Measurements from ENCODE around the gene TNFRSF14. TPM values are rescaled to one million over a fixed set of nuclear protein-coding genes. Genes with fewer than 3 reads are reported as not detected.
A peak's percentile ranks its signal among the peaks of the same experiment; 100 is the strongest.

TNFRSF14 gene
- total RNA-seq, 1 experiment from 2014 or later, result 25.5 TPM

DNA sequence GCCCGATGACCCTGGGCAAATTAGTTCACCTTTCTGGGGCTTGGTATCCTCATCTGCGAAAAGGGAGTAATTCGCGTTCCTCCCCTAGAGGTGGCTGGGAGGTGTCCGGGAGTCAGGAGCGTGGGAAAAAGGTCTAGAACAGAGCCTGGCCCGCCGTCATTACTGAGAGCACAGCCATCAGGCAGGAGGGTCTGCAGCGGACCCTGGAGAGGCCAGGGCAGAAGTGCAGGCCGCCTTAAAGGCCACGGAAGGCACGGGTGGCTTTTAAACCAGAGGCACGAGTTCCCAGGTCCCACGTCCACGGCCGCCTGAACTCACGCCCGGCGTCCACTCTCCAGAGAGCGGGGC is 30.6 kb upstream of the TNFRSF14 start:
- ChIA-PET CTCF (interaction anchor here (1.1 to 2.4 kb wide), 3 partner anchors 10 to 111 kb away, joined by 4 to 15 read pairs (median 5); no protein-coding TSS in a partner anchor), POLR2A (ENCODE audit: unreplicated experiment) (no interaction called here)
- Histone ChIP-seq H3K27me3 (ENCODE audit: low read length) (no peaks in the 10 kb centered on the region), H3F3A (ENCODE audit: low read length, unreplicated experiment) (no peaks in the 10 kb centered on the region), H3K4me2 (ENCODE audit: low read length) (peak overlapping the region; percentile 94), H4K20me1 (ENCODE audit: low read length) (peaks cover 43% of the 10 kb centered on the region), H3K36me3 (ENCODE audit: low read depth, low read length) (peaks cover 14% of the 10 kb centered on the region), H3K4me1 (ENCODE audit: insufficient read depth, low read length) (peaks cover 36% of the 10 kb centered on the region), H3K27ac (ENCODE audit: low read length) (peak overlapping the region; percentile 38), H3K9me2 (replicated peaks; ENCODE audit: low read length) (no peaks in the 10 kb centered on the region), H3K4me3 (ENCODE audit: low read length) (peak overlapping the region; percentile 93), H3K9me3 (ENCODE audit: low read length) (no peaks in the 10 kb centered on the region), H3K79me2 (ENCODE audit: low read length) (peaks cover 53% of the 10 kb centered on the region), H3K9ac (ENCODE audit: low read length) (peak overlapping the region; percentile 96), H2AFZ (ENCODE audit: low read length) (peak overlapping the region; percentile 64)
- intact Hi-C loops (cut with micrococcal nuclease), result no loop called here
- ATAC-seq (no peak), DNase-seq (peak; percentile 31)
- no peak for TF ChIP-seq EZH2 (IDR thresholded peaks at IDR 0.05; ENCODE audit: low read length, unreplicated experiment)
- no peak for TF ChIP-seq EZH2phosphoT487 (IDR thresholded peaks at IDR 0.05; ENCODE audit: borderline replicate concordance, low read length)
- 0 out of 2 replicates have a peak, but pooled peaks have one; percentile 11 for TF ChIP-seq CTCF (conservative IDR thresholded peaks at IDR 0.05; ENCODE audit: low read depth, low read length)
- no TSS peak for BruUV-seq (replicated peaks)

DNA sequence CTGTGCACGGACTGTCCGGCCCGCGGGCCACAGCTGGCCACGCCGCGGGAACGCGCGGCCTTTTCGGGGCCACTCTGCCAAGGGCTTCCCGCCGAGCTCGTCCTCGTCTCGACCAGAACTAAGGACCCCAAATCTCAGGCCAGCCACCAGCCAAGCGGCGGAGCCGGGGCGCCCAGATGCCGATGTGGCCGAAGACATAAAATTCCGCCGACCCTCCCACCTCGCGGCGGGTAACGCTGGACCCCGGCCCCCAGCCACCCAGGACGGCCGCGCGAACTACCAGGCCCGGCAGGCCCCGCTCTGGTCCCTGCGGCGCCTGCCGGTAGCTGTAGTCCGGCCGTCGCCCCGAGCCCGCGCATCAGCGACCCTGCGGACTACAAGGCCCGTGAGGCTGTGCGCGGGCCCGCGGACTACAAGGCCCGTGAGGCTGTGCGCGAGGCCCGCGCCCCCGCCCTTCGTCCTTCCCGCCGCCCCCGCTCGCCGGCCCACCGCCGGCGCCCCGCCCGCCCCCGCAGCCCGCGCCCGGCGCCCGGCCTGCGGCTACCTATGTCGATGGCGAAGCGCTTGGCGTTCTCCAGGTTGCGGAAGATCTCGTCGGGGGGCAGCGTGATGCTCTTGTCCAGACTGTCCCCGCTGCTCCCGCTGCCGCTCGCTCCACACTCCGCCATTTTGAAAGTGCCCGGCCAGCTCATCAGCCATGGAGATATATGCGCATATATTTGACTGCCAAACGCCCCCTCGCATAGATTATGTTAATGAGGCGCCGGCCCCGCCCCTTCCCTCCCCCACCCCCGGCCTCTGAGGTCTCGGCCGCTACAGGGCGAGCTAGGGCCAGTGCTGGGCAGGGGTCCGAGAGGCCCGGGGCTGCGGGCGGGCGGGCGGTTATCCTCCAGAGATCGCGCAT is 30.0 kb upstream of the TNFRSF14 start, which contains the start of gene PANK4:
TSS of gene PANK4 (minus strand) at position 677 of the 904 bp plus-strand sequence. CDS start at position 668, 9 bp downstream.
- peak within 1 kb of the TSS; percentile 96 for H3K9ac ChIP-seq (ENCODE audit: low read length)
- peak within 1 kb of the TSS; percentile 64 for H2AFZ ChIP-seq (ENCODE audit: low read length)
- no peaks in the 10 kb centered on the region for H3K9me3 ChIP-seq (ENCODE audit: low read length)
- H3K4me1 ChIP-seq (ENCODE audit: insufficient read depth, low read length), result peaks cover 43% of the 10 kb centered on the region
- peaks cover 43% of the 10 kb centered on the region for H4K20me1 ChIP-seq (ENCODE audit: low read length)
- no TSS peak for BruUV-seq (replicated peaks)
- DNase-seq (peak; percentile 98), ATAC-seq (peak; percentile 92)
- peaks cover 7% of the 10 kb centered on the region; the same call in 1 of the 2 replicates for H3K36me3 ChIP-seq (ENCODE audit: low read depth, low read length)
- H3K9me2 ChIP-seq (replicated peaks; ENCODE audit: low read length), result no peaks in the 10 kb centered on the region
- peak within 1 kb of the TSS; percentile 94 for H3K4me2 ChIP-seq (ENCODE audit: low read length)
- no peaks in the 10 kb centered on the region for H3F3A ChIP-seq (ENCODE audit: low read length, unreplicated experiment)
- peak within 1 kb of the TSS; percentile 93 for H3K4me3 ChIP-seq (ENCODE audit: low read length)
- peak within 1 kb of the TSS; percentile 43 for H3K27ac ChIP-seq (ENCODE audit: low read length)
- TF ChIP-seq EZH2 (IDR thresholded peaks at IDR 0.05; ENCODE audit: low read length, unreplicated experiment) (no peak), EZH2phosphoT487 (IDR thresholded peaks at IDR 0.05; ENCODE audit: borderline replicate concordance, low read length) (no peak), CTCF (conservative IDR thresholded peaks at IDR 0.05; ENCODE audit: low read depth, low read length) (no peak)
- peaks cover 49% of the 10 kb centered on the region for H3K79me2 ChIP-seq (ENCODE audit: low read length)
- no peaks in the 10 kb centered on the region for H3K27me3 ChIP-seq (ENCODE audit: low read length)
- intact Hi-C loops (cut with micrococcal nuclease), result loop anchor here (1.0 to 2.0 kb wide), 2 partner anchors 21 to 75 kb away; no protein-coding TSS in a partner anchor
- CTCF ChIA-PET, result interaction anchor here (0.6 to 2.4 kb wide), 4 partner anchors 9 to 112 kb away, joined by 4 to 15 read pairs (median 6); no protein-coding TSS in a partner anchor
- POLR2A ChIA-PET (ENCODE audit: unreplicated experiment), result interaction anchor here (0.6 to 1.0 kb wide), 9 partner anchors 9 to 327 kb away, joined by 3 to 11 read pairs (median 7); partner anchors contain the start of gene TNFRSF14

All from PC-3 (cell line).